K562 (cell line): Measurements from ENCODE around the gene TMEM176B. TPM values are rescaled to one million over a fixed set of nuclear protein-coding genes. Genes with fewer than 3 reads are reported as not detected.

Experiments used
- ATAC-seq: fragments of 200-7000 bp; cut with Tn5 transposase; 3 replicates; pipeline ENCODE4 v1.9.1; 2020; ENCODE audit warnings: moderate library complexity
- BruUV-seq: library from RNA; stranded (reverse); fragments of 400-500 nt; replicated peaks from 2 replicates; lab custom pipeline; 2021; lab: Mats Ljungman, UMichigan
- CTCF ChIA-PET: fragments of 300-600 bp; formaldehyde crosslinking; extraction: SDS; loops from one replicate; lab custom pipeline; 2021; ENCODE audit warnings: low intra/inter-chr PET ratio; lab: Yijun Ruan, JAX
- POLR2A ChIA-PET: fragments of 300-600, 350-650 bp; sonication (Branson Sonifier 250); formaldehyde crosslinking; extraction: SDS; loops from one replicate; lab custom pipeline; 2021; ENCODE audit warnings: antibody characterized with exemption, inconsistent platforms; lab: Yijun Ruan, JAX
- DNase-seq, 4 experiments: peaks; one replicate each; pipeline versions ENCODE4 v3.0.0 to v3.0.0-alpha.2; 2011 to 2018; ENCODE audit warnings: low spot score in 3 of 4, mixed read lengths in 3 of 4; ENCODE audit errors: extremely low read depth in 1 of 4
- FAIRE-seq: peaks from 2 replicates; lab custom pipeline; 2011; peaks lifted over from hg19 to GRCh38; lab: Jason Lieb, UNC
- H2AFZ ChIP-seq: 2 replicates; pipeline ENCODE4 v1.6.0; 2011; ENCODE audit warnings: low read depth, low read length, control low read depth, inconsistent platforms
- H3K27ac ChIP-seq: fragments of 200-600 bp; 3 replicates; pipeline ENCODE4 v1.8.0; 2011; ENCODE audit warnings: low read depth, mild to moderate bottlenecking, control low read depth, inconsistent platforms, low read length, moderate library complexity, mixed read lengths; ENCODE audit errors: extremely low read depth
- H3K27me3 ChIP-seq, 2 experiments: fragments of 300-600 bp in 1 of 2; 2 replicates in 1 of 2; 3 replicates in 1 of 2; pipeline versions ENCODE4 v1.6.0 to v1.8.0; 2011; ENCODE audit warnings: inconsistent platforms in 2 of 2, low read length in 2 of 2, mild to moderate bottlenecking in 1 of 2, mixed read lengths in 1 of 2, moderate library complexity in 1 of 2; ENCODE audit not compliant: control insufficient read depth in 2 of 2, insufficient read depth in 2 of 2
- H3K36me3 ChIP-seq: fragments of 300-600 bp; 3 replicates; pipeline ENCODE4 v1.8.0; 2011; ENCODE audit warnings: mild to moderate bottlenecking, low read length, inconsistent platforms; ENCODE audit not compliant: control insufficient read depth, insufficient read depth
- H3K4me1 ChIP-seq, 2 experiments: fragments of 200-600 bp in 1 of 2; replicated peaks in 1 of 2; 2 replicates in 1 of 2; 3 replicates in 1 of 2; pipeline versions ENCODE4 v1.5.1 to v1.8.0; 2011; ENCODE audit warnings: inconsistent platforms in 2 of 2, low read length in 2 of 2, mild to moderate bottlenecking in 1 of 2, mixed read lengths in 1 of 2, moderate library complexity in 1 of 2; ENCODE audit not compliant: control insufficient read depth in 2 of 2, insufficient read depth in 2 of 2
- H3K4me2 ChIP-seq: 2 replicates; pipeline ENCODE4 v1.6.1; 2011; ENCODE audit warnings: low read length, control low read depth, inconsistent platforms, mixed read lengths; ENCODE audit not compliant: insufficient read depth
- H3K4me3 ChIP-seq: fragments of 200-600 bp; sonication (generic), shearing (Covaris generic); 2 replicates; pipeline ENCODE4 v1.5.1; 2016; ENCODE audit warnings: control low read depth, inconsistent platforms
- H3K79me2 ChIP-seq: fragments of 200-600 bp; 3 replicates; pipeline ENCODE4 v1.8.0; 2011; ENCODE audit warnings: low read length, inconsistent platforms; ENCODE audit not compliant: control insufficient read depth, insufficient read depth
- H3K9ac ChIP-seq, 2 experiments: 2 replicates each; pipeline versions ENCODE4 v1.6.0 to v1.6.1; 2011; ENCODE audit warnings: low read depth in 2 of 2, low read length in 2 of 2, control low read depth in 1 of 2, inconsistent platforms in 1 of 2, mild to moderate bottlenecking in 1 of 2, mixed read lengths in 1 of 2; ENCODE audit not compliant: insufficient read depth in 1 of 2
- H3K9me1 ChIP-seq: one replicate; pipeline ENCODE4 v1.6.0; 2011; ENCODE audit warnings: inconsistent platforms, mild to moderate bottlenecking, low read length, moderate library complexity; ENCODE audit not compliant: control insufficient read depth, insufficient read depth
- H3K9me3 ChIP-seq: replicated peaks from 2 replicates; pipeline ENCODE4 v1.5.1; 2011; ENCODE audit warnings: low read depth, low read length, inconsistent platforms; ENCODE audit not compliant: control insufficient read depth, insufficient read depth
- H4K20me1 ChIP-seq: replicated peaks from 2 replicates; pipeline ENCODE4 v1.6.1; 2011; ENCODE audit warnings: low read length, inconsistent platforms, mixed read lengths; ENCODE audit not compliant: control insufficient read depth, insufficient read depth
- BMI1 ChIP-seq: fragments of 150-350 bp; IDR thresholded peaks from 2 replicates; pipeline ENCODE4 v1.6.1; 2014; ENCODE audit warnings: low read length
- CHCHD3 ChIP-seq: fragments of 250-450 bp; sonication (Bioruptor Pico); IDR thresholded peaks from 2 replicates; pipeline ENCODE4 v2.1.2; 2022; ENCODE audit warnings: mild to moderate bottlenecking
- DPF2 ChIP-seq: fragments of 450-650 bp; IDR thresholded peaks from 2 replicates; pipeline ENCODE4 v1.6.1; 2016
- MTA1 ChIP-seq: fragments of 450-650 bp; IDR thresholded peaks from 2 replicates; pipeline ENCODE4 v1.6.1; 2017; ENCODE audit warnings: borderline replicate concordance
- RHOXF2B ChIP-seq: fragments of 250-450 bp; sonication (Bioruptor Pico); conservative IDR thresholded peaks from 2 replicates; pipeline ENCODE4 v1.5.1; 2021
- SRSF1 ChIP-seq: fragments of 200-400 bp; formaldehyde crosslinking; IDR thresholded peaks from 2 replicates; pipeline ENCODE4 v1.6.1; 2017; ENCODE audit warnings: mild to moderate bottlenecking, low read depth, low read length, moderate library complexity
- ZNF282 ChIP-seq: sonication (generic); formaldehyde crosslinking; IDR thresholded peaks from 2 replicates; pipeline ENCODE4 v1.8.1; 2023; ENCODE audit warnings: missing genetic modification reagents
- WGBS: fragments of 100-300 bp; shearing (Covaris generic); methylation state at CpG from one replicate; pipeline ENCODE4 v1.1.6; 2016; ENCODE audit warnings: low coverage, mixed read lengths; ENCODE audit not compliant: insufficient coverage; ENCODE audit errors: missing lambda C conversion rate; 5-methylcytosine and 5-hydroxymethylcytosine counted together
- in situ Hi-C: fragments of 300-500 bp; cut with MboI; formaldehyde crosslinking; loops from 4 replicates; pipeline ENCODE4 v1.15.0; 2018; ENCODE audit warnings: inconsistent platforms, mixed read lengths
- intact Hi-C: fragments of 100-400 bp; cut with micrococcal nuclease; formaldehyde crosslinking; loops from 2 replicates; pipeline ENCODE4 v1.14.2; 2022
- polyA plus RNA-seq, 8 experiments: library from polyadenylated mRNA; depleted of rRNA in 4 of 8; stranded (reverse) in 5 of 8; unstranded in 3 of 8; fragments of >200 nt; fragmentation: Nextera tagmentation in 2 of 8; fragmentation: Illumina TruSeq in 1 of 8; extraction: Ambion mirVana in 2 of 8; extraction: Trizol in 1 of 8; gene quantifications; 2 replicates each; pipeline versions ENCODE4 v1.2.1 to v1.2.3, GENCODE V29; 2011 to 2014; ENCODE audit warnings: inconsistent platforms in 1 of 8, missing spikeins in 1 of 8
- total RNA-seq, 7 experiments: library from RNA; depleted of rRNA in 6 of 7; stranded (reverse); fragments of >200 nt in 6 of 7; fragmentation: Illumina TruSeq in 2 of 7; extraction: Trizol in 2 of 7; gene quantifications; 2 replicates each; pipeline versions ENCODE4 v1.2.1 to v1.2.3, GENCODE V29; 2011 to 2021; ENCODE audit warnings: low replicate concordance in 1 of 7
- TF ChIP-seq, protein P1 (sequence below): fragments of 250-450 bp; sonication (Bioruptor Pico); IDR thresholded peaks from 2 replicates; pipeline ENCODE4 v1.4.0; 2020
- TF ChIP-seq, protein P2 (sequence below): fragments of 450-650 bp; formaldehyde crosslinking; IDR thresholded peaks from 2 replicates; pipeline ENCODE4 v1.4.0; 2020; ENCODE audit warnings: mild to moderate bottlenecking, moderate library complexity

Gene TMEM176B
- total and polyA plus RNA-seq, 9 of the 15 experiments (the other 6 are each of a cell fraction or from before 2014, with no cell fraction given) = 0.19 to 0.60 TPM; not detected in 7

DNA sequence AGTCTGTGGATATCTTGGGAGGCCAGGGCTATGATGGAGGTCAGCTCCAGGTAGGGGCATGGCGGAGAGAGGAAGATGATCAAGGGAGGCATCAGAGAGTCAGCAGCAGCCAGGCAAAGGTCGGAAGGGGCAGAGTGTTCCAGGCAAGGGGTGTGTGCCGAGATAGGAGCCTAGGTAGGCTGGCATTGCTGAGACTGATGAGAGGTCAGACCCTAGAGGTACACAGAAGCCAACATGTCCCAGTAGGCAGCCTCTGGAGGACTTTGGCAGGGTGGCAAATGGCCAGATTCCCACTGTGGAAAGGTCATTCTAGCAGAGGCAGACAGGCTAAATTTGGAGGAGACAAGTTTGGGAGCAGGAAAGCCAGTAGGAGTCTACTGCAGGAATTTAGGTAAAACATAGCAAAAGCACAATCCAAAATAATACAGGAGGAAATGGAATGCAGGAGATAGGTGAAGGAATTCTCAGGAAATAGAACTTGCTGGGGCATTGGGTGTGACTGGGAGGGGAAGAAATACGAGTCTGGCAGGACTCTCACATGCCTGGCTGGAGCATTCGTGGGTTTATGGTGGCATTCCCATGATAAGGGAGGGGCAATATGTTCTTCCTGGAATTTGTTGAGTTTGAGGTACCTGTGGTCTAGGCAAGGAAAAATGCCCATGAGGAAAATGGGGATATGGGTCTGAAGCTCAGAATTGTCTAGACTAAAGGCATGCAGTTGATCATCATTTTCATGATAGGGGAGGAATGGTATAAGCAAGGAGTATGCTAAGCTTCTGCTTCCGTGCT, 26.1 kb upstream of the TMEM176B start:
- POLR2A ChIA-PET = interaction anchor here (1.7 kb wide), 1 partner anchor 10 kb away, joined by 6 read pairs; no protein-coding TSS in a partner anchor
- no TSS peak for BruUV-seq
- Histone ChIP-seq H3K4me1 (peaks cover 5 to 11% of the 10 kb centered on the region in 2 experiments; a peak in 3 of 5 replicates), H3K4me3 (no peak overlapping the region), H2AFZ (no peak overlapping the region), H3K9me3 (peaks cover 3% of the 10 kb centered on the region; the same call in 1 of the 2 replicates), H3K79me2 (no peaks in the 10 kb centered on the region), H3K36me3 (no peaks in the 10 kb centered on the region), H3K9ac (no peak overlapping the region), H4K20me1 (no peaks in the 10 kb centered on the region), H3K27ac (no peak overlapping the region), H3K4me2 (no peak overlapping the region), H3K27me3 (peaks cover 0 to 19% of the 10 kb centered on the region in 2 experiments; a peak in 2 of 5 replicates), H3K9me1 (no peaks in the 10 kb centered on the region)
- DNase-seq = no peak
- in situ Hi-C loops = no loop called here
- CTCF ChIA-PET = no interaction called here
- TF ChIP-seq MTA1 = no peak
- TF ChIP-seq, protein P1, sequence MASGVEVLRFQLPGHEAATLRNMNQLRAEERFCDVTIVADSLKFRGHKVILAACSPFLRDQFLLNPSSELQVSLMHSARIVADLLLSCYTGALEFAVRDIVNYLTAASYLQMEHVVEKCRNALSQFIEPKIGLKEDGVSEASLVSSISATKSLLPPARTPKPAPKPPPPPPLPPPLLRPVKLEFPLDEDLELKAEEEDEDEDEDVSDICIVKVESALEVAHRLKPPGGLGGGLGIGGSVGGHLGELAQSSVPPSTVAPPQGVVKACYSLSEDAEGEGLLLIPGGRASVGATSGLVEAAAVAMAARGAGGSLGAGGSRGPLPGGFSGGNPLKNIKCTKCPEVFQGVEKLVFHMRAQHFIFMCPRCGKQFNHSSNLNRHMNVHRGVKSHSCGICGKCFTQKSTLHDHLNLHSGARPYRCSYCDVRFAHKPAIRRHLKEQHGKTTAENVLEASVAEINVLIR (CRISPR knock-in tag) = no peak
- no peak for TF ChIP-seq SRSF1
- TF ChIP-seq, protein P2, sequence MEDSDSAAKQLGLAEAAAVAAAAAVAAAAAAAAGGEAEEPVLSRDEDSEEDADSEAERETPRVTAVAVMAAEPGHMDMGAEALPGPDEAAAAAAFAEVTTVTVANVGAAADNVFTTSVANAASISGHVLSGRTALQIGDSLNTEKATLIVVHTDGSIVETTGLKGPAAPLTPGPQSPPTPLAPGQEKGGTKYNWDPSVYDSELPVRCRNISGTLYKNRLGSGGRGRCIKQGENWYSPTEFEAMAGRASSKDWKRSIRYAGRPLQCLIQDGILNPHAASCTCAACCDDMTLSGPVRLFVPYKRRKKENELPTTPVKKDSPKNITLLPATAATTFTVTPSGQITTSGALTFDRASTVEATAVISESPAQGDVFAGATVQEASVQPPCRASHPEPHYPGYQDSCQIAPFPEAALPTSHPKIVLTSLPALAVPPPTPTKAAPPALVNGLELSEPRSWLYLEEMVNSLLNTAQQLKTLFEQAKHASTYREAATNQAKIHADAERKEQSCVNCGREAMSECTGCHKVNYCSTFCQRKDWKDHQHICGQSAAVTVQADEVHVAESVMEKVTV (CRISPR knock-in tag) = no peak
- TF ChIP-seq DPF2 = no peak
- TF ChIP-seq ZNF282 (CRISPR knock-in tag) = no peak
- no peak for TF ChIP-seq CHCHD3 (CRISPR knock-in tag)
- TF ChIP-seq RHOXF2B = no peak
- no peak for TF ChIP-seq BMI1
- WGBS = 4% methylated on average over 6 of the region's 6 CpGs
- no peak for FAIRE-seq
- intact Hi-C loops = no loop called here
- ATAC-seq = no peak
